ENCODE results near the gene KIF13A. TPM values are rescaled to one million over a fixed set of nuclear protein-coding genes. Genes with fewer than 3 reads are reported as not detected.

KIF13A gene
- total RNA-seq, 4 donors from 2014 or later = 39.6 to 51.6 (median 43.2) TPM

DNA sequence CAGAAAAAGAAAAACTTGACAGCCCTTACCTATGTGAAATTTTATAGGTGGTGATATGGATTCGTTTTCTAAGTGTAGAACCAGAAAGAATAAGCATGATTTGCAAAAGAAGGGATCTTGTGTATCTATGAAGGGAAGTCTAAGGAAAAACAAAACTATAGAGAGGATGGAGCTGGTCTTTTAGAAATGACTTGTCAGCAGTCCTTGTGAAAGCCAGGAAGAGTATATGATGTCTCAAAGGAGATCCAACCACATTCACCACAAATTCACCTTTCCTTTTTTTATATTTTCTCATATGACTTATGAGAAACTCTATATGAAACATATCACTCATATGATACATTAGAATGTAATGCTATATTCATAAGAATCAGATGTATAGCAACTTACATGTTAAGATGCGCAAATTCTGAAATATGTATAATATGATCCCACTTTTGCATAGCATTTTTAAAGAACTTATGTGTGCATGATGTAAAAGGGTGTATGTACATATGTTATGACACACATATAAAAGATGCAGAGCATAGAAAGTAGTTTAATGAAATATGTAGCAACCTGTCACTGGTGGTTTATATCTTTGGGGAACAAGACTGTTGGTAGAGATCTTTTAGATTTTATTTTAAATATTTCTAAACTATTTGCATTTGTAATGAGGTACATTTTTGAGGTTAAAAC is 188.8 kb downstream of the KIF13A start:
- DNase-seq = no peak
- Histone ChIP-seq H3K36me3 (peaks cover 0 to 99% (median 0%) of the 10 kb centered on the region in 3 donors), H3K9me3 (no peaks in the 10 kb centered on the region), H3K4me1 (no peaks in the 10 kb centered on the region), H3K27ac (no peak overlapping the region), H3K27me3 (no peaks in the 10 kb centered on the region), H3K4me3 (no peak overlapping the region)
- TF ChIP-seq, protein P1, sequence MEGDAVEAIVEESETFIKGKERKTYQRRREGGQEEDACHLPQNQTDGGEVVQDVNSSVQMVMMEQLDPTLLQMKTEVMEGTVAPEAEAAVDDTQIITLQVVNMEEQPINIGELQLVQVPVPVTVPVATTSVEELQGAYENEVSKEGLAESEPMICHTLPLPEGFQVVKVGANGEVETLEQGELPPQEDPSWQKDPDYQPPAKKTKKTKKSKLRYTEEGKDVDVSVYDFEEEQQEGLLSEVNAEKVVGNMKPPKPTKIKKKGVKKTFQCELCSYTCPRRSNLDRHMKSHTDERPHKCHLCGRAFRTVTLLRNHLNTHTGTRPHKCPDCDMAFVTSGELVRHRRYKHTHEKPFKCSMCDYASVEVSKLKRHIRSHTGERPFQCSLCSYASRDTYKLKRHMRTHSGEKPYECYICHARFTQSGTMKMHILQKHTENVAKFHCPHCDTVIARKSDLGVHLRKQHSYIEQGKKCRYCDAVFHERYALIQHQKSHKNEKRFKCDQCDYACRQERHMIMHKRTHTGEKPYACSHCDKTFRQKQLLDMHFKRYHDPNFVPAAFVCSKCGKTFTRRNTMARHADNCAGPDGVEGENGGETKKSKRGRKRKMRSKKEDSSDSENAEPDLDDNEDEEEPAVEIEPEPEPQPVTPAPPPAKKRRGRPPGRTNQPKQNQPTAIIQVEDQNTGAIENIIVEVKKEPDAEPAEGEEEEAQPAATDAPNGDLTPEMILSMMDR (IDR thresholded peaks at IDR 0.05) = no peak
- no peak for TF ChIP-seq POLR2A (IDR thresholded peaks at IDR 0.05)

DNA sequence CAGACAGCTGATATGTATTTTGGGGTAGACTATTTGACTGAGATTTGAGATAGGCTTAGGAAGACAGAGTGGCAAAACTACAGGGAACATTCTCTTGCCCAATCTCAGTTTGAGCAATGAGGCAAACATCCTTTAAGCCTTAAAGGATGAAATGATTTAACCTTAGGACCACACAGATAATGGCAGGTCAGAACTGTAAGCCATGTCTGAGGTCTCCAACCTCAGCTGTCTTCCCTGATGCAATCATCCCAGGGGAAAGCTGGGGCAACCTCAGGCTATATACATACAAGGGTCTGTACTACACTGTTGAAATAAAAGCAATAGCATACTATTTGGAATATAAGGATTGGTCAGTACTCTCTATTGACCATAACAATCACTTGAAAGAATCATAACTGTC is 196.9 kb downstream of the KIF13A start:
- no peak for TF ChIP-seq POLR2A (IDR thresholded peaks at IDR 0.05)
- TF ChIP-seq, protein P1 (IDR thresholded peaks at IDR 0.05) = no peak
- H3K4me3 ChIP-seq = no peak overlapping the region
- peaks cover 0 to 77% (median 0%) of the 10 kb centered on the region in 3 donors for H3K36me3 ChIP-seq
- H3K27ac ChIP-seq = no peak overlapping the region
- H3K27me3 ChIP-seq = no peaks in the 10 kb centered on the region
- no peaks in the 10 kb centered on the region for H3K9me3 ChIP-seq
- no peak for DNase-seq
- no peaks in the 10 kb centered on the region for H3K4me1 ChIP-seq

DNA sequence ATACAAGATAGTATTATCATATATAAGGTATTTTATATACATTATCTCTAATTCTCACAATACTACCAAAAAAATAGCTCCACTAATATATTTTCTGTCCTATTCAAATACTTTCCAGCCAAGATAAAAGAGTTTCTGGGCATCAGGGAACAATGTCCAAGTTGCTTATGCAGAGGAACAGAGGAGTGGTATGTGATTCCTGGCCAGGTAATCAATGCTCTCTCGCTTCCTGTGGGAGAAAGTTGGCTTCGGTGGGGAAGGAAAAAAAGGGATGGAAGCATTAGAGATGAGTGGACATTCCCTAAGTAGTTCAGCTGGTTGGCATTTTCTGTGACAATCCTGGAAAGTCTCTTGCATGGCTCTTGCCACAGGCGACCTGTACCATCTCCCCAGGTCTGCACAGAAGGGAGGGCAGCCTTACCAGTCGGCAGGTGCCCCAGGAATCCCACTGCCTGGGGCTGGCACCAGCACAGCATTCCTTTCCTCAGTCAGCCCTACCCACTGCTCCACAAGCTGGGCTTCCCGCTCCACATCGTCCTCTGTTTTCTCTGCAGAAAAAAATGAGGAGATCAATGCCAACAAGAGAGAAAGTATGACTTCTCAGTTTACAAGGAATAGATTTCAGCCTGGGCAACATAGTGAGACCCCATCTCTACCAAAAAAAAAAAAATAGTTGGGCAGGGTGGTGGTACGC is 202.2 kb downstream of the KIF13A start:
- no peak for TF ChIP-seq POLR2A (IDR thresholded peaks at IDR 0.05)
- TF ChIP-seq, protein P1 (IDR thresholded peaks at IDR 0.05) = no peak
- Histone ChIP-seq H3K4me1 (no peaks in the 10 kb centered on the region), H3K27ac (no peak overlapping the region), H3K4me3 (no peak overlapping the region), H3K36me3 (peaks cover 0 to 86% (median 0%) of the 10 kb centered on the region in 3 donors), H3K27me3 (no peaks in the 10 kb centered on the region), H3K9me3 (no peaks in the 10 kb centered on the region)
- DNase-seq = no peak

DNA sequence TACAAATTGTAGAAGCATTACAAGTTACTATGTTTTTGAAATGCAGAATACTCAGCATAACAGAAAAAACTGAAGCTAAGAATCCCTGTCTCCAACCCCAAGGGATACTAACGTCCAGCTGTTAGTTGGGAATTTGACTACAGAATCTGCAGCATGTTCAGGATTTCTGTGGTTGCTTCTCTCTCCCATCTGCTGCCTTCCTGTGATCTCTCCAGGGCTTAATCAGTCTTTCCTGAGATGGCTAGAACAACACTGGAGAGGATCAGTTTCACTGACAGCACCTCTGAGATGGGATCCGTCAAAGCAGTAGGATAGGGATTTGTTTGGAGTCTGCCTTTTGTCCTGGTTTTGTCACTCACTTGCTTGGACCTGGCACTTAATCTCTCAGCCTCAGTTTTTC is 207.4 kb downstream of the KIF13A start:
- no peaks in the 10 kb centered on the region for H3K27me3 ChIP-seq
- no peak for TF ChIP-seq POLR2A (IDR thresholded peaks at IDR 0.05)
- TF ChIP-seq, protein P1 (IDR thresholded peaks at IDR 0.05) = no peak
- DNase-seq = no peak
- H3K27ac ChIP-seq = no peak overlapping the region
- H3K9me3 ChIP-seq = no peaks in the 10 kb centered on the region
- H3K4me3 ChIP-seq = no peak overlapping the region
- H3K4me1 ChIP-seq = no peaks in the 10 kb centered on the region
- peaks cover 0 to 89% (median 0%) of the 10 kb centered on the region in 3 donors for H3K36me3 ChIP-seq

DNA sequence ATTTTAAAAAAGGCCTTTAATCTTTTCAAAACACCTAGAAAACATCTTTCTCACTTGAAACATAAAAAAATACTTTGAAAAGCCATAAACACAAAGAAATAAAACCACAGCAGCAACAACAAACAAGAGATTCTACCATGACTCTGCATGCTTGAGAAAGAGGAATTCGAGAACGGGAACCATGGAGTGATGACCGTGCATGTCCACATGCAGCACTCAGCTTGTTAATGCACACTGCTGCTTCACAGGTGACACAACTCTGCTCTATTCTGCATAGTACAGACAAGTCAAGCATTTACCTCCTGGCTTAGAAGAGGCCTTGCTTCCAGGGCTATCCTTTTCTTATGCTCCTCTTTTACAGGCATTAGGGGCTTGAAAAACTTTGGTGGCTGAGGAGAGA is 215.8 kb downstream of the KIF13A start:
- Histone ChIP-seq H3K36me3 (peaks cover 0 to 82% (median 0%) of the 10 kb centered on the region in 3 donors), H3K4me3 (no peak overlapping the region), H3K4me1 (no peaks in the 10 kb centered on the region), H3K27me3 (no peaks in the 10 kb centered on the region), H3K27ac (no peak overlapping the region), H3K9me3 (no peaks in the 10 kb centered on the region)
- no peak for DNase-seq
- no peak for TF ChIP-seq POLR2A (IDR thresholded peaks at IDR 0.05)
- TF ChIP-seq, protein P1 (IDR thresholded peaks at IDR 0.05) = no peak

Measured in Peyer's patch (tissue), 4 donors.